Measurements from ENCODE around the gene CTDSPL2. TPM values are rescaled to one million over a fixed set of nuclear protein-coding genes. Genes with fewer than 3 reads are reported as not detected.

The CTDSPL2 gene
- total and polyA plus RNA-seq, 2 donors (not counting 1 experiment from before 2014, with no cell fraction given) = 38.0 to 65.7 TPM

GRCh38 chr15:44574734-44575133 is 147.3 kb downstream of the CTDSPL2 start:
- DNase-seq (ENCODE audit: low read depth in 2 of 2) = no peak
- TF ChIP-seq CTCF (conservative IDR thresholded peaks at IDR 0.05 in 1 of 2, IDR thresholded peaks at IDR 0.05 in 1 of 2; ENCODE audit: low read depth in 1 of 2, low read length in 2 of 2) = no peak

More at GRCh38 chr15:44574734-44575133, 147.3 kb downstream of the CTDSPL2 start:
- Histone ChIP-seq H3K4me1 (ENCODE audit: control insufficient read depth, extremely low read depth, insufficient read depth, low read length) (no peaks in the 10 kb centered on the region), H3K4me2 (ENCODE audit: extremely low read depth, insufficient read depth, low read length) (no peak overlapping the region), H3K79me2 (ENCODE audit: control insufficient read depth, insufficient read depth, low read length) (no peaks in the 10 kb centered on the region), H3K9me3 (ENCODE audit: control insufficient read depth, insufficient read depth, low read depth, low read length) (no peaks in the 10 kb centered on the region), H3K9ac (ENCODE audit: insufficient read depth, low read length) (no peak overlapping the region), H3K4me3 (replicated peaks in 1 of 4; ENCODE audit: control extremely low read depth in 1 of 4, insufficient read depth in 1 of 4, low read depth in 3 of 4, low read length in 4 of 4) (no peak overlapping the region), H4K20me1 (ENCODE audit: control insufficient read depth, extremely low read depth, insufficient read depth, low read length) (no peaks in the 10 kb centered on the region), H2AFZ (ENCODE audit: low read length) (no peak overlapping the region), H3K36me3 (ENCODE audit: control insufficient read depth, insufficient read depth, low read length) (peaks cover 7% of the 10 kb centered on the region), H3K27ac (ENCODE audit: insufficient read depth, low read length) (no peak overlapping the region), H3K27me3 (ENCODE audit: control insufficient read depth, insufficient read depth, low read length) (no peaks in the 10 kb centered on the region)

Other genes with a start within 250 kb of the CTDSPL2 start
- 1.3 and 4.3 TPM in 2 replicates for gene FRMD5, start 232.4 kb upstream of the CTDSPL2 start, total RNA-seq
- 1.9 and 4.8 TPM in 2 replicates for gene FRMD5, start 232.4 kb upstream of the CTDSPL2 start, polyA plus RNA-seq
- 108 and 118 TPM in 2 replicates for gene GOLM2, start 138.9 kb upstream of the CTDSPL2 start, total RNA-seq
- 60.0 and 85.0 TPM in 2 replicates for gene GOLM2, start 138.9 kb upstream of the CTDSPL2 start, polyA plus RNA-seq
- 33.9 and 34.8 TPM in 2 replicates for gene EIF3J, start 109.5 kb downstream of the CTDSPL2 start, total RNA-seq
- gene EIF3J, start 109.5 kb downstream of the CTDSPL2 start, polyA plus RNA-seq = 61.4 and 72.9 TPM in 2 replicates
- gene SPG11, start 236.0 kb downstream of the CTDSPL2 start, total RNA-seq = 79.1 and 95.9 TPM in 2 replicates
- 33.2 and 35.6 TPM in 2 replicates for gene SPG11, start 236.0 kb downstream of the CTDSPL2 start, polyA plus RNA-seq